ENCODE measurements around the gene ZNF195. TPM values are rescaled to one million over a fixed set of nuclear protein-coding genes. Genes with fewer than 3 reads are reported as not detected.

ZNF195 gene
- total and polyA plus RNA-seq, 2 of the 8 experiments (the other 6 are each of a cell fraction or from before 2014, with no cell fraction given) = 23.9 to 88.6 TPM

DNA sequence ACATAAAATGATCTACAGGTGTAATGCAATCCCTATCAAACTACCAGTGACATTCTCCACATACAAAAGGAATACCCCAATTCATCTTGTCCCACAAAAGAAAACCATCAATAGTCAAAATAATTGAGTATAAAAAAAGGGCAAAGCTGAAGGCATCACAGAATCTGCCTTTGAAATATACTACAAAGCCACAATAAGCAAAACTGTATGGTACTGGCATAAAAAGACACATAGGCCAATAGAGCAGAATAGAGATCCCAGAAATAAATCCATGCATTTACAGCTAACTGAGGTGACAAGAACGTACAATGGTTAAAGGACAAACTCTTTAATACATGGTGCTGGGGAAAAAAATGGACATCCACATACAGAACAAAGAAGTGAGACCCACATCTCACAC, 31.8 kb downstream of the ZNF195 start:
- no peak overlapping the region for H2BK15ac ChIP-seq (ENCODE audit: low read length)

More for the DNA sequence above, 31.8 kb downstream of the ZNF195 start:
- no peak overlapping the region for H3K9ac ChIP-seq (replicated peaks in 1 of 4; ENCODE audit: extremely low read depth in 1 of 4, low read depth in 3 of 4, low read length in 3 of 4)
- no peak overlapping the region for H2BK5ac ChIP-seq (ENCODE audit: low read depth, low read length)
- no peak overlapping the region for H3K18ac ChIP-seq (ENCODE audit: extremely low read depth, low read length)
- H2AK5ac ChIP-seq (ENCODE audit: low read depth, low read length) = no peak overlapping the region
- no peak overlapping the region for H3K14ac ChIP-seq (ENCODE audit: insufficient read length)
- no peaks in the 10 kb centered on the region for H3K27me3 ChIP-seq (replicated peaks in 1 of 4; ENCODE audit: control insufficient read depth in 3 of 4, extremely low read depth in 1 of 4, insufficient read depth in 3 of 4, low read length in 3 of 4)
- H2BK20ac ChIP-seq (ENCODE audit: low read length) = no peak overlapping the region
- peak; percentile 68 for FAIRE-seq
- no peaks in the 10 kb centered on the region for H3K23me2 ChIP-seq (ENCODE audit: low read depth, low read length)
- no peak overlapping the region for H3K4me2 ChIP-seq (ENCODE audit: insufficient read depth in 1 of 2, low read depth in 2 of 2, low read length in 2 of 2)
- H3K9me3 ChIP-seq (ENCODE audit: insufficient read depth in 2 of 2, low read depth in 1 of 2, low read length in 1 of 2) = peaks cover 5 to 6% of the 10 kb centered on the region in 2 experiments; a peak in 2 of 4 replicates
- POLR2A ChIA-PET (ENCODE audit: partially characterized antibody) = interaction anchor here (1.2 to 3.8 kb wide), 4 partner anchors 9 to 73 kb away, joined by 4 to 29 read pairs (median 4); no protein-coding TSS in a partner anchor
- no peak overlapping the region for H4K91ac ChIP-seq (replicated peaks; ENCODE audit: insufficient read length, low read length)
- WGBS, 2 experiments (ENCODE audit: extremely low coverage in 1 of 2, insufficient coverage in 1 of 2, insufficient read length in 1 of 2, insufficient replicate concordance in 2 of 2, low coverage in 1 of 2, low lambda C conversion rate in 2 of 2, missing lambda C conversion rate in 1 of 2) = 92% methylated on average over 1 of the region's 1 CpG; no CpG with 5 or more reads in 1 of the 2 experiments
- H3K4ac ChIP-seq (replicated peaks; ENCODE audit: insufficient read length, low read depth, low read length) = no peak overlapping the region
- no peak overlapping the region for H2AFZ ChIP-seq (ENCODE audit: low read length)
- no peaks in the 10 kb centered on the region for H3K36me3 ChIP-seq (ENCODE audit: control insufficient read depth in 2 of 4, insufficient read depth in 4 of 4, low read length in 3 of 4)
- H2BK12ac ChIP-seq (ENCODE audit: low read depth, low read length) = no peak overlapping the region
- no peak overlapping the region for H4K5ac ChIP-seq (ENCODE audit: insufficient read length, low read depth, low read length)
- H3K23ac ChIP-seq (ENCODE audit: insufficient read length) = no peak overlapping the region
- no peak overlapping the region for H4K8ac ChIP-seq (ENCODE audit: extremely low read depth, insufficient read depth, low read length)
- TF ChIP-seq, protein P1, sequence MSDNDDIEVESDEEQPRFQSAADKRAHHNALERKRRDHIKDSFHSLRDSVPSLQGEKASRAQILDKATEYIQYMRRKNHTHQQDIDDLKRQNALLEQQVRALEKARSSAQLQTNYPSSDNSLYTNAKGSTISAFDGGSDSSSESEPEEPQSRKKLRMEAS (IDR thresholded peaks at IDR 0.05) = no peak
- TF ChIP-seq HDAC6 (IDR thresholded peaks at IDR 0.05; ENCODE audit: low read depth, low read length) (no peak), SP4 (IDR thresholded peaks at IDR 0.05; ENCODE audit: low read length) (no peak), CEBPB (IDR thresholded peaks at IDR 0.05; ENCODE audit: low read depth, low read length) (no peak), EP300 (IDR thresholded peaks at IDR 0.05; ENCODE audit: borderline replicate concordance in 1 of 2, low read depth in 2 of 2, low read length in 2 of 2) (no peak), SUZ12 (IDR thresholded peaks at IDR 0.05; ENCODE audit: low read length) (no peak), FOSL1 (IDR thresholded peaks at IDR 0.05; ENCODE audit: insufficient read depth, low read depth, low read length) (no peak), KDM1A (IDR thresholded peaks at IDR 0.05; ENCODE audit: borderline replicate concordance, low read length) (no peak), SAP30 (IDR thresholded peaks at IDR 0.05; ENCODE audit: insufficient read depth, insufficient replicate concordance, low read length) (no peak)
- no peaks in the 10 kb centered on the region for H3K4me1 ChIP-seq (replicated peaks in 1 of 4; ENCODE audit: control insufficient read depth in 3 of 4, insufficient read depth in 4 of 4, low read length in 3 of 4)
- no peak overlapping the region for H2BK120ac ChIP-seq (replicated peaks; ENCODE audit: low read depth, low read length)
- CTCF ChIA-PET (ENCODE audit: partially characterized antibody) = interaction anchor here (2.2 kb wide), 1 partner anchor 29 kb away, joined by 4 read pairs; no protein-coding TSS in a partner anchor
- H3K56ac ChIP-seq (replicated peaks; ENCODE audit: insufficient read length, low read depth, low read length) = no peak overlapping the region
- no peaks in the 10 kb centered on the region for H4K20me1 ChIP-seq (replicated peaks in 1 of 2; ENCODE audit: control insufficient read depth in 1 of 2, insufficient read depth in 2 of 2, low read length in 2 of 2)
- no peak for DNase-seq (ENCODE audit: low read depth in 1 of 2, low spot score in 2 of 2)
- H3K4me3 ChIP-seq (ENCODE audit: extremely low read depth in 1 of 4, insufficient read depth in 2 of 4, low read depth in 3 of 4, low read length in 4 of 4) = no peak overlapping the region
- no peaks in the 10 kb centered on the region for H3K79me1 ChIP-seq (ENCODE audit: low read depth, low read length)
- no peak overlapping the region for H3K27ac ChIP-seq (ENCODE audit: low read depth, low read length)
- H3K79me2 ChIP-seq (ENCODE audit: control insufficient read depth in 1 of 2, insufficient read depth in 2 of 2, low read length in 2 of 2) = no peaks in the 10 kb centered on the region

Measured in H1 (cell line).